Spleen (tissue), 11 donors: ENCODE data around the gene AURKA. TPM values are rescaled to one million over a fixed set of nuclear protein-coding genes. Genes with fewer than 3 reads are reported as not detected.

Experiments used
- DNase-seq: peaks from one replicate; pipeline ENCODE4 v3.0.0-alpha.2; 2020
- H3K27ac ChIP-seq, 8 donors: fragments of 200-600 bp; sonication (generic) in 7 of 8; 1 replicate in 4 of 8; 2 replicates in 4 of 8; pipeline versions ENCODE4 v1.5.0 to v1.8.0; 2016 to 2021; ENCODE audit warnings: inconsistent platforms in 4 of 8, mild to moderate bottlenecking in 4 of 8, moderate library complexity in 1 of 8
- H3K27me3 ChIP-seq, 7 donors: fragments of 200-600 bp; sonication (generic) in 6 of 7; replicated peaks in 1 of 7; 1 replicate in 4 of 7; 2 replicates in 3 of 7; pipeline versions ENCODE4 v1.5.0 to v1.8.0; 2016 to 2021; ENCODE audit warnings: inconsistent platforms in 3 of 7, mild to moderate bottlenecking in 1 of 7
- H3K36me3 ChIP-seq, 6 donors: fragments of 200-600 bp; sonication (generic) in 5 of 6; 1 replicate in 4 of 6; 2 replicates in 2 of 6; pipeline versions ENCODE4 v1.5.0 to v1.8.0; 2016 to 2021; ENCODE audit warnings: inconsistent platforms in 2 of 6
- H3K4me1 ChIP-seq, 6 donors: fragments of 200-600 bp; sonication (generic) in 5 of 6; 1 replicate in 3 of 6; 2 replicates in 3 of 6; pipeline versions ENCODE4 v1.5.0 to v1.8.0; 2016 to 2021; ENCODE audit warnings: inconsistent platforms in 3 of 6
- H3K4me3 ChIP-seq, 8 donors: fragments of 200-600 bp; sonication (generic) in 7 of 8; 1 replicate in 4 of 8; 2 replicates in 4 of 8; pipeline versions ENCODE4 v1.5.0 to v1.8.0; 2016 to 2021; ENCODE audit warnings: inconsistent platforms in 4 of 8, mild to moderate bottlenecking in 4 of 8, moderate library complexity in 2 of 8
- H3K9me3 ChIP-seq, 8 donors: fragments of 200-600 bp; sonication (generic) in 7 of 8; 1 replicate in 4 of 8; 2 replicates in 4 of 8; pipeline versions ENCODE4 v1.5.0 to v1.8.0; 2016 to 2021; ENCODE audit warnings: inconsistent platforms in 4 of 8
- CTCF ChIP-seq, 11 experiments: fragments of 200-600 bp in 7 of 11; fragments of 450-650 bp in 4 of 11; sonication (generic) in 4 of 11; IDR thresholded peaks in 8 of 11; conservative IDR thresholded peaks in 3 of 11; 1 replicate in 7 of 11; 2 replicates in 4 of 11; pipeline versions ENCODE4 v1.4.0 to v1.8.0; 2016 to 2021; ENCODE audit warnings: antibody characterized with exemption in 11 of 11, inconsistent platforms in 4 of 11, mild to moderate bottlenecking in 1 of 11
- POLR2A ChIP-seq, 3 donors: fragments of 450-650 bp; IDR thresholded peaks; one replicate each; pipeline ENCODE4 v1.5.1; 2017; ENCODE audit warnings: antibody characterized with exemption in 3 of 3, mild to moderate bottlenecking in 1 of 3
- POLR2AphosphoS5 ChIP-seq, 3 donors: sonication (generic); formaldehyde crosslinking; IDR thresholded peaks; one replicate each; pipeline ENCODE4 v1.5.1; 2017; ENCODE audit warnings: antibody characterized with exemption in 3 of 3
- WGBS, 5 donors: extraction: QIAGEN DNeasy Blood & Tissue Kit in 3 of 5; methylation state at CpG; one replicate each; pipeline versions ENCODE4 v1.1.5 to v1.1.7; 2013 to 2018; 5-methylcytosine and 5-hydroxymethylcytosine counted together
- intact Hi-C: fragments of 100-400 bp; cut with DNase I; formaldehyde crosslinking; loops from one replicate; pipeline ENCODE4 v1.15.0; 2023; ENCODE audit warnings: low total_unique reads
- polyA plus RNA-seq, 3 donors: library from polyadenylated mRNA; stranded (reverse); fragments of 200-250 nt; gene quantifications; one replicate each; pipeline ENCODE4 v1.2.1, GENCODE V29; 2013
- total RNA-seq, 7 donors: library from RNA; depleted of rRNA in 3 of 7; stranded (reverse); fragments of >200 nt in 3 of 7; fragmentation: NEBNext Ultra II Directional in 4 of 7; extraction: Animal tissue kit (Norgen Biotek cat#: 25700) in 4 of 7; gene quantifications; one replicate each; pipeline versions ENCODE4 v1.1.0 to v1.2.1, GENCODE V29; 2016 to 2021
- donor health status: healthy with polysubstance abuse.
- donor health status: DM: no; HTN: no; CAD: no; lungs with moderate emphysema.
- donor health status: DM: no; HTN: no; CAD: no.
- donor health status: Bipolar disorder and iron deficiency.
- donor health status: healthy.
- donor health status: DM: no; HTN: no; CAD: no.
- donor health status: DM: yes; HTN: yes; CAD: no.

AURKA gene
- total and polyA plus RNA-seq, 10 donors = 1.6 to 10.0 (median 6.1) TPM

- DNase-seq = peak; percentile 86
- intact Hi-C loops = loop anchor here (5.0 kb wide), 1 partner anchor 38 kb away; no protein-coding TSS in a partner anchor
Measured at GRCh38 chr20:56359212-56360132, 32.5 kb downstream of the AURKA start.

DNA sequence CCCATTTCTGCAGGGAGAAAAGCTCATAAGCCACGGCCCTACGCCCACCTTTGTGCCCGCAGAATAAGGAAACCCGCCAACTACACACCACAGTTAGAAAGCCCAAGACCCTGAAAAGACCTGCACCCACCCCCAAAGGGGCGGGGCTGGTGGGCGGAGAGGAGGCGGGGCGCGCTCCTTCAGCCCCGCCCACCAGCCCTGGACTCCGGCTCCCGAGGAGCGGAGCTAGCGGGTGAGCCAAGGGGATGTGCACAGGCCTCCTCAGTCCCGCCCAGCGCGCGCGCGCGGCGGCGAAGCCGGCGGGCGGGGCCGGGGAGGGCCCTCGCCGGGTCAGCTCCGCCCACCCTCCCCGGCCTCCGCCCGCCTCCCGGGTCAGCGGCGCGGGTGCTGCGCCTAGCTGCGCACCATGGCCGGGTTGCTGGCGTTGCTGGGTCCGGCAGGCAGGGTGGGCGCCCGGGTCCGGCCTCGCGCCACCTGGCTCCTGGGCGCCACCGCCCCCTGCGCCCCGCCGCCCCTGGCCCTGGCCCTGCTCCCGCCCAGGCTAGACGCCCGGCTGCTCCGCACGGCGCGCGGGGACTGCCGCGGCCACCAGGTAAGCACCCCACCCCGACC, 33.3 kb downstream of the AURKA start, which contains the start of gene FAM210B:
Gene FAM210B (plus strand): TSS at position 375 of the 612 bp plus-strand sequence. CDS start 32 bp downstream, at position 407.
- H3K4me1 ChIP-seq = peaks cover 0 to 42% (median 25%) of the 10 kb centered on the region in 6 donors
- H3K36me3 ChIP-seq = no peaks in the 10 kb centered on the region
- WGBS, 5 donors = 0 to 2% (median 0%) methylated on average over 19 to 63 of the region's 63 CpGs
- H3K27ac ChIP-seq = peak within 1 kb of the TSS; percentile 17 to 85 (median 74)
- no peaks in the 10 kb centered on the region for H3K9me3 ChIP-seq
- TF ChIP-seq POLR2AphosphoS5 (IDR thresholded peaks at IDR 0.05) (peak; percentile 72 to 84 (median 79)), CTCF (IDR thresholded peaks at IDR 0.05 in 8 of 11, conservative IDR thresholded peaks at IDR 0.05 in 3 of 11) (no peak)
- peak within 1 kb of the TSS; percentile 60 to 98 (median 82) for H3K4me3 ChIP-seq
- peak; percentile 96 for DNase-seq
- no peaks in the 10 kb centered on the region for H3K27me3 ChIP-seq
- intact Hi-C loops = loop anchor here (5.0 kb wide), 1 partner anchor 39 kb away; no protein-coding TSS in a partner anchor

More at GRCh38 chr20:56359212-56360132, 32.5 kb downstream of the AURKA start:
- no peaks in the 10 kb centered on the region for H3K9me3 ChIP-seq
- H3K27me3 ChIP-seq = no peaks in the 10 kb centered on the region
- no peak for TF ChIP-seq CTCF (IDR thresholded peaks at IDR 0.05 in 8 of 11, conservative IDR thresholded peaks at IDR 0.05 in 3 of 11)
- TF ChIP-seq POLR2AphosphoS5 (IDR thresholded peaks at IDR 0.05) = peak in 1 of 3 donors; percentile 15
- peaks cover 0 to 42% (median 25%) of the 10 kb centered on the region in 6 donors for H3K4me1 ChIP-seq
- 20 to 33% (median 25%) methylated on average over 28 to 51 of the region's 51 CpGs for WGBS, 5 donors
- peaks cover 0 to 2% (median 0%) of the 10 kb centered on the region in 6 donors for H3K36me3 ChIP-seq
- peak overlapping the region; percentile 17 to 85 (median 74) for H3K27ac ChIP-seq
- H3K4me3 ChIP-seq = peak overlapping the region; percentile 60 to 98 (median 82)

DNA sequence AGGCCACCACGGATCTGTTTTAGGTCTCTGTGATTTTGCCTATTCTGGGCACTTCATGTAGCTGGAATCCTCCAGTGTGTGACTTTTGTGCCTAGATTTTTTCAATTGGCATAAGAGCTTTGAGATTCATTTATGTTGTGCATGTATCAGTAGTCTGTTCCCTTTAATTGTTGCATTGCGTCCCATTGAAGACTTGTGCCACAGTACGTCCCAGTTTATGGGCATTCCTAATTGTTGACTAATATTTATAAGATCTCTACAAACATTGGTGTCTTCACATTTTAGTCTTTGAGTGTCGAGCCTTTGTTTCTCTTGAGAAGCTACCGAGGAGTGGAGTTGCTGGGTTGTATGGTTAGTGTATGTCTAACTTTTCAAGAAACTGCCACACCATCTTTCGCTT, 33.9 kb downstream of the AURKA start:
- 73 to 84% (median 79%) methylated on average over 6 of the region's 6 CpGs for WGBS, 5 donors
- intact Hi-C loops = loop anchor here (5.0 kb wide), 1 partner anchor 39 kb away; no protein-coding TSS in a partner anchor
- TF ChIP-seq POLR2AphosphoS5 (IDR thresholded peaks at IDR 0.05) = no peak
- TF ChIP-seq POLR2A (IDR thresholded peaks at IDR 0.05) = no peak

GRCh38 chr20:56353356-56353755, 38.7 kb downstream of the AURKA start:
- Histone ChIP-seq H3K4me1 (peaks cover 0 to 6% (median 0%) of the 10 kb centered on the region in 6 donors), H3K27me3 (peaks cover 0 to 19% (median 0%) of the 10 kb centered on the region in 7 donors), H3K4me3 (no peak overlapping the region), H3K9me3 (no peaks in the 10 kb centered on the region), H3K27ac (no peak overlapping the region), H3K36me3 (no peaks in the 10 kb centered on the region)
- 75 to 89% (median 82%) methylated on average over 4 of the region's 4 CpGs for WGBS, 5 donors
- intact Hi-C loops = no loop called here
- no peak for DNase-seq
- no peak for TF ChIP-seq CTCF (IDR thresholded peaks at IDR 0.05 in 8 of 11, conservative IDR thresholded peaks at IDR 0.05 in 3 of 11)
- no peak for TF ChIP-seq POLR2AphosphoS5 (IDR thresholded peaks at IDR 0.05)
- no peak for TF ChIP-seq POLR2A (IDR thresholded peaks at IDR 0.05)

More for the DNA sequence above, 33.9 kb downstream of the AURKA start:
- Histone ChIP-seq H3K27ac (no peak overlapping the region), H3K4me3 (peak overlapping the region in 5 of 8 donors; percentile 68 to 98 (median 88)), H3K27me3 (no peaks in the 10 kb centered on the region), H3K4me1 (peaks cover 0 to 41% (median 23%) of the 10 kb centered on the region in 6 donors), H3K36me3 (no peaks in the 10 kb centered on the region), H3K9me3 (no peaks in the 10 kb centered on the region)
- no peak for DNase-seq
